ENCODE data around the gene ELOB. TPM values are rescaled to one million over a fixed set of nuclear protein-coding genes. Genes with fewer than 3 reads are reported as not detected.

Gene ELOB
- total RNA-seq, 1 donor, result 195 TPM

- Histone ChIP-seq H3K9me3 (ENCODE audit: low read depth, low read length) (no peaks in the 10 kb centered on the region), H3K4me2 (ENCODE audit: insufficient read depth, low read length) (no peak overlapping the region), H3K27ac (ENCODE audit: low read depth, low read length) (no peak overlapping the region), H3K27me3 (ENCODE audit: insufficient read depth, low read length) (no peaks in the 10 kb centered on the region), H3K4me3 (ENCODE audit: insufficient read depth, low read length) (no peak overlapping the region), H3K36me3 (ENCODE audit: insufficient read depth, low read length) (peaks cover 48% of the 10 kb centered on the region), H3K4me1 (ENCODE audit: insufficient read depth, low read length) (peaks cover 23% of the 10 kb centered on the region), H3K79me2 (ENCODE audit: insufficient read depth, low read length) (peaks cover 91% of the 10 kb centered on the region), H4K20me1 (ENCODE audit: insufficient read depth, low read length) (peaks cover 78% of the 10 kb centered on the region), H2AFZ (ENCODE audit: low read length) (no peak overlapping the region)
- no peak for TF ChIP-seq CTCF (IDR thresholded peaks at IDR 0.05; ENCODE audit: extremely low read depth, low read depth, low read length)
- DNase-seq (ENCODE audit: insufficient read length, low spot score, missing footprints), result peak; percentile 48
Observed at GRCh38 chr16:2756288-2757015, 20.6 kb downstream of the ELOB start.

- peaks cover 35% of the 10 kb centered on the region for H3K36me3 ChIP-seq (ENCODE audit: insufficient read depth, low read length)
- peak overlapping the region; percentile 13 for H3K27ac ChIP-seq (ENCODE audit: low read depth, low read length)
- TF ChIP-seq CTCF (IDR thresholded peaks at IDR 0.05; ENCODE audit: extremely low read depth, low read depth, low read length), result no peak
- no peaks in the 10 kb centered on the region for H3K27me3 ChIP-seq (ENCODE audit: insufficient read depth, low read length)
- H3K79me2 ChIP-seq (ENCODE audit: insufficient read depth, low read length), result peaks cover 81% of the 10 kb centered on the region
- H4K20me1 ChIP-seq (ENCODE audit: insufficient read depth, low read length), result peaks cover 65% of the 10 kb centered on the region
- no peak overlapping the region for H2AFZ ChIP-seq (ENCODE audit: low read length)
- H3K4me2 ChIP-seq (ENCODE audit: insufficient read depth, low read length), result peak overlapping the region; percentile 90
- H3K4me1 ChIP-seq (ENCODE audit: insufficient read depth, low read length), result peaks cover 25% of the 10 kb centered on the region
- peak; percentile 85 for DNase-seq (ENCODE audit: insufficient read length, low spot score, missing footprints)
- H3K9me3 ChIP-seq (ENCODE audit: low read depth, low read length), result no peaks in the 10 kb centered on the region
- peak overlapping the region; percentile 87 for H3K4me3 ChIP-seq (ENCODE audit: insufficient read depth, low read length)
Observed at GRCh38 chr16:2755158-2755557, 21.9 kb downstream of the ELOB start.

- Histone ChIP-seq H3K27me3 (ENCODE audit: insufficient read depth, low read length) (no peaks in the 10 kb centered on the region), H3K36me3 (ENCODE audit: insufficient read depth, low read length) (peaks cover 20% of the 10 kb centered on the region), H2AFZ (ENCODE audit: low read length) (no peak overlapping the region), H3K27ac (ENCODE audit: low read depth, low read length) (peak overlapping the region; percentile 100), H3K9me3 (ENCODE audit: low read depth, low read length) (no peaks in the 10 kb centered on the region), H3K79me2 (ENCODE audit: insufficient read depth, low read length) (peaks cover 66% of the 10 kb centered on the region), H3K4me2 (ENCODE audit: insufficient read depth, low read length) (peak overlapping the region; percentile 90), H3K4me3 (ENCODE audit: insufficient read depth, low read length) (peak overlapping the region; percentile 87), H4K20me1 (ENCODE audit: insufficient read depth, low read length) (peaks cover 51% of the 10 kb centered on the region), H3K4me1 (ENCODE audit: insufficient read depth, low read length) (peaks cover 25% of the 10 kb centered on the region)
- peak; percentile 92 for DNase-seq (ENCODE audit: insufficient read length, low spot score, missing footprints)
- no peak for TF ChIP-seq CTCF (IDR thresholded peaks at IDR 0.05; ENCODE audit: extremely low read depth, low read depth, low read length)
Observed at GRCh38 chr16:2753733-2754020, 23.4 kb downstream of the ELOB start.

- H3K4me1 ChIP-seq (ENCODE audit: insufficient read depth, low read length), result peaks cover 25% of the 10 kb centered on the region
- peaks cover 50% of the 10 kb centered on the region for H4K20me1 ChIP-seq (ENCODE audit: insufficient read depth, low read length)
- no peaks in the 10 kb centered on the region for H3K9me3 ChIP-seq (ENCODE audit: low read depth, low read length)
- TF ChIP-seq CTCF (IDR thresholded peaks at IDR 0.05; ENCODE audit: extremely low read depth, low read depth, low read length), result no peak
- no peak overlapping the region for H2AFZ ChIP-seq (ENCODE audit: low read length)
- peak; percentile 98 for DNase-seq (ENCODE audit: insufficient read length, low spot score, missing footprints)
- H3K4me2 ChIP-seq (ENCODE audit: insufficient read depth, low read length), result peak overlapping the region; percentile 97
- peak overlapping the region; percentile 87 for H3K4me3 ChIP-seq (ENCODE audit: insufficient read depth, low read length)
- no peaks in the 10 kb centered on the region for H3K27me3 ChIP-seq (ENCODE audit: insufficient read depth, low read length)
- H3K79me2 ChIP-seq (ENCODE audit: insufficient read depth, low read length), result peaks cover 60% of the 10 kb centered on the region
- H3K27ac ChIP-seq (ENCODE audit: low read depth, low read length), result peak overlapping the region; percentile 100
- peaks cover 14% of the 10 kb centered on the region for H3K36me3 ChIP-seq (ENCODE audit: insufficient read depth, low read length)
Observed at GRCh38 chr16:2752850-2753732, 24.0 kb downstream of the ELOB start.

All from osteoblast (primary cell).